Activated T-helper 2 cell treated with anti-CD3 and anti-CD28 coated beads, Interferon-gamma antibody, Interleukin-2, Interleukin-4, amounts not matched to agents 10 μg/mL and 5 μg/mL and 100 μg/mL, durations not matched to agents 14 hours and 24 hours and 36 hours (primary cell): ENCODE measurements around the gene ZNF428. TPM values are rescaled to one million over a fixed set of nuclear protein-coding genes. Genes with fewer than 3 reads are reported as not detected.
"Not testable (repeated sequence)": the region's sequence is repeated elsewhere in the genome, so short reads cannot be mapped to it uniquely, and the experiment has no call there.

Experiments
- DNase-seq: peaks from one replicate; pipeline ENCODE4 v3.0.0; 2021; ENCODE audit warnings: low spot score
- H3K27ac Mint-ChIP-seq: one replicate; pipeline ENCODE4 v1.8.0; 2021; ENCODE audit warnings: mixed read lengths
- H3K27me3 Mint-ChIP-seq: one replicate; pipeline ENCODE4 v1.8.0; 2021; ENCODE audit warnings: low read depth, mixed read lengths
- H3K36me3 Mint-ChIP-seq: one replicate; pipeline ENCODE4 v1.8.0; 2021; ENCODE audit warnings: low read depth, mixed read lengths
- H3K4me1 Mint-ChIP-seq: one replicate; pipeline ENCODE4 v1.8.0; 2021; ENCODE audit warnings: low read depth, mixed read lengths
- H3K4me3 Mint-ChIP-seq: one replicate; pipeline ENCODE4 v1.8.0; 2021; ENCODE audit warnings: low read depth, mild to moderate bottlenecking, moderate library complexity, mixed read lengths
- H3K9me3 Mint-ChIP-seq: one replicate; pipeline ENCODE4 v1.8.0; 2021; ENCODE audit warnings: mixed read lengths
- intact Hi-C: fragments of 100-400 bp; cut with micrococcal nuclease; formaldehyde crosslinking; loops from one replicate; pipeline ENCODE4 v1.15.1; 2023
- total RNA-seq: library from RNA; stranded (reverse); gene quantifications from 2 replicates; pipeline ENCODE4 v1.2.3, GENCODE V29; 2022

Gene ZNF428
- total RNA-seq, 1 donor from 2014 or later: 19.1 TPM

DNA sequence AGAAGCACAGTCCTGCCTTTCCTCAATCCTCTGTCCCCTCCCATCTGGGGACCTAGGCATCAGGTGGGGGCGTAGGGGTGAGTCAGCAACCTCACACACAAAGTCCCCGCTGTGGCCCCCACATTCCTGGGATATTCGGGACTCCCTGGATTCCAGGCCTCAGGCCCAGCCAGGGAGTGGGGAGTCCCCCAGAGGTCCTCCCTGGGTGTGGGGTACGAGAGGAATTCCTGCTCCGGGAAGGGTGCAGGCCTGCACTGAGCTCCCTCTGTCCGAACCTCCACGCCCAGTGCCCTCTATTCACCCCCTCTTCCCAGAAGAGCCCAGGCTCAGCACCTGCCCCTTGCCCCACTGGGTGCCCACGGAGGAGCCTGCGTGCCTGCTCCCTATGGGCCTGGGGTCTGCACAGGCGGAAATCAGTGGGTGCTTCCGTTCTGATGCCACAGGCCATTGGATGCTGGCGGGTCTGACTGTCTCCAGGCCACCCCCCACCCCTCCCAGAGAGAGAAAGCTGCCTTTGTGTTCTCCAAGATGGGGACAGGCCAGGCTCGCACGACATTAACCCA lies 16.8 kb upstream of the ZNF428 start:
- H3K36me3 Mint-ChIP-seq: no peaks in the 10 kb centered on the region
- peaks cover 8% of the 10 kb centered on the region for H3K4me1 Mint-ChIP-seq
- H3K9me3 Mint-ChIP-seq: no peaks in the 10 kb centered on the region
- peaks cover 43% of the 10 kb centered on the region for H3K27me3 Mint-ChIP-seq
- no peak overlapping the region for H3K27ac Mint-ChIP-seq
- intact Hi-C loops: no loop called here
- no peak overlapping the region for H3K4me3 Mint-ChIP-seq
- DNase-seq: no peak

DNA sequence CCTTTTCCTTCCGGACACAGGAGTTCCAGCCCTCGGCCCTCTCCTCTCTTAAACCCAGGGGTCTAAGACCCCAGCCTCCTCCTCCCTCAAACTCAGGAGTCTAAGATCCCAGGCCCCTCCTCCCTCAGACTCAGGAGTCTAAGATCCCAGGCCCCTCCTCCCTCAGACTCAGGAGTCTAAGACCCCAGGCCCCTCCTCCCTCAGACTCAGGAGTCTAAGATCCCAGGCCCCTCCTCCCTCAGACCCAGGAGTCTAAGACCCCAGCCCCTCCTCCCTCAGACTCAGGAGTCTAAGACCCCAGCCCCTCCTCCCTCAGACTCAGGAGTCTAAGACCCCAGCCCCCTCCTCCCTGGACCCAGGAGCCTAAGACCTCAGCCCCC lies 16.1 kb upstream of the ZNF428 start:
- intact Hi-C loops, H3K4me1 Mint-ChIP-seq, H3K27ac Mint-ChIP-seq, H3K36me3 Mint-ChIP-seq, H3K4me3 Mint-ChIP-seq, DNase-seq, H3K9me3 Mint-ChIP-seq: not testable (repeated sequence)
- H3K27me3 Mint-ChIP-seq: peaks cover 39% of the 10 kb centered on the region

- H3K27me3 Mint-ChIP-seq: peaks cover 35% of the 10 kb centered on the region
- no peak for DNase-seq
- no peak overlapping the region for H3K27ac Mint-ChIP-seq
- intact Hi-C loops: no loop called here
- no peak overlapping the region for H3K4me3 Mint-ChIP-seq
- no peaks in the 10 kb centered on the region for H3K9me3 Mint-ChIP-seq
- no peaks in the 10 kb centered on the region for H3K36me3 Mint-ChIP-seq
- peaks cover 6% of the 10 kb centered on the region for H3K4me1 Mint-ChIP-seq
Measured at GRCh38 chr19:43634872-43635560, 15.6 kb upstream of the ZNF428 start.

GRCh38 chr19:43634506-43634871 lies 15.1 kb upstream of the ZNF428 start:
- no peak overlapping the region for H3K27ac Mint-ChIP-seq
- no peaks in the 10 kb centered on the region for H3K36me3 Mint-ChIP-seq
- H3K9me3 Mint-ChIP-seq: no peaks in the 10 kb centered on the region
- H3K27me3 Mint-ChIP-seq: peaks cover 34% of the 10 kb centered on the region
- no peak for DNase-seq
- intact Hi-C loops: no loop called here
- no peak overlapping the region for H3K4me3 Mint-ChIP-seq
- H3K4me1 Mint-ChIP-seq: peaks cover 4% of the 10 kb centered on the region

- no peak for DNase-seq
- Mint-ChIP-seq H3K9me3 (no peaks in the 10 kb centered on the region), H3K27ac (no peak overlapping the region), H3K4me1 (peaks cover 3% of the 10 kb centered on the region), H3K36me3 (no peaks in the 10 kb centered on the region), H3K4me3 (no peak overlapping the region), H3K27me3 (peaks cover 32% of the 10 kb centered on the region)
- intact Hi-C loops: no loop called here
Measured at GRCh38 chr19:43634068-43634467, 14.6 kb upstream of the ZNF428 start.

GRCh38 chr19:43633520-43633919 lies 14.1 kb upstream of the ZNF428 start:
- intact Hi-C loops: no loop called here
- no peak for DNase-seq
- Mint-ChIP-seq H3K9me3 (no peaks in the 10 kb centered on the region), H3K36me3 (no peaks in the 10 kb centered on the region), H3K27ac (no peak overlapping the region), H3K4me1 (no peaks in the 10 kb centered on the region), H3K4me3 (no peak overlapping the region), H3K27me3 (peaks cover 27% of the 10 kb centered on the region)

DNA sequence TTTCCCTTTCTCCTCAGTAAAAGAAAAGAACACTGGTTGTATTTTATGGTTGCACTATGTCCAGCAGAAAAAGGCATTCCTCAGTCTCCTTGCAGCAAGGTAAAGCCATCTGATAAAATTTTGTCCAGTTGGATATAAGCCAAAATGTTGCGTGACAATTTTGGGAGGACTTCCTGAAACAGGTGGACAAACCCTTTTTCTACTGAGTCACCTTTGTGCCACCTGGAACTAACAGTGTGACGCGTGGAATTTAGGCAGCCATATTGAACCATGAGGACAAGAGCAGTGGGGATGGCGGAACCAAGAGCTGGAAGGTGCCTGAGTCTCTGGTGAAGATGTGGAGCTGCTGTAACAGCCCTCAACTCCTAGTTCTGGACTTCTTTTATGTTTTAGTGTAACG lies 12.1 kb upstream of the ZNF428 start:
- peaks cover 1% of the 10 kb centered on the region for H3K4me1 Mint-ChIP-seq
- intact Hi-C loops: no loop called here
- no peak overlapping the region for H3K27ac Mint-ChIP-seq
- no peaks in the 10 kb centered on the region for H3K9me3 Mint-ChIP-seq
- no peak overlapping the region for H3K4me3 Mint-ChIP-seq
- H3K27me3 Mint-ChIP-seq: peaks cover 17% of the 10 kb centered on the region
- DNase-seq: no peak
- no peaks in the 10 kb centered on the region for H3K36me3 Mint-ChIP-seq

- Mint-ChIP-seq H3K9me3 (no peaks in the 10 kb centered on the region), H3K4me3 (no peak overlapping the region), H3K36me3 (no peaks in the 10 kb centered on the region), H3K27me3 (peaks cover 14% of the 10 kb centered on the region), H3K27ac (no peak overlapping the region), H3K4me1 (peaks cover 10% of the 10 kb centered on the region)
- no peak for DNase-seq
- intact Hi-C loops: no loop called here
Measured at GRCh38 chr19:43628646-43629326, 9.4 kb upstream of the ZNF428 start.

DNA sequence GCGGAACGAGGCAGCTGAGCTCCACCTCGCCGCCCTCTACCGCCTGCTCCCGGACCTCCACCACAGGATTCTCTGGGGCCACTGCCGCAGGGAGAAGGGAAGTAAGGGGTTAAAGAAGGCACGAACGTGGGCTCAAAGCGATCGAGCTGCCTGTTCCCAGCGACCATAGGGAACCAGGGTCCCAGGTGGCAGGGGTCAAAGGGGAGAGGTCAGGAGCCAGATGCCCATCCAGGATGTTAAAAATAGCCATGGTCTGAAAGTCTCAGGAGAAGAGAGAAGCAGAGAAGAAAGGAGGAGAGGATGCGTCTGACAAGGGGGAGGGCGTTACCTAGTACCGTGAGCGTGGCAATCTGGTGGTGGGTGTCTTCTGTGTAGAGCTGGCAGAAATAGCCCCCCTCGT lies 7.4 kb upstream of the ZNF428 start:
- H3K36me3 Mint-ChIP-seq: no peaks in the 10 kb centered on the region
- intact Hi-C loops: no loop called here
- H3K27ac Mint-ChIP-seq: no peak overlapping the region

GRCh38 chr19:43625918-43626579 lies 6.6 kb upstream of the ZNF428 start:
- no peak overlapping the region for H3K27ac Mint-ChIP-seq
- no peak for DNase-seq
- H3K4me1 Mint-ChIP-seq: peaks cover 11% of the 10 kb centered on the region
- H3K27me3 Mint-ChIP-seq: peaks cover 5% of the 10 kb centered on the region
- intact Hi-C loops: no loop called here
- no peaks in the 10 kb centered on the region for H3K9me3 Mint-ChIP-seq
- H3K36me3 Mint-ChIP-seq: no peaks in the 10 kb centered on the region
- no peak overlapping the region for H3K4me3 Mint-ChIP-seq

More for the DNA sequence above, 7.4 kb upstream of the ZNF428 start:
- Mint-ChIP-seq H3K27me3 (peaks cover 5% of the 10 kb centered on the region), H3K9me3 (no peaks in the 10 kb centered on the region), H3K4me3 (no peak overlapping the region), H3K4me1 (peaks cover 10% of the 10 kb centered on the region)
- DNase-seq: no peak

DNA sequence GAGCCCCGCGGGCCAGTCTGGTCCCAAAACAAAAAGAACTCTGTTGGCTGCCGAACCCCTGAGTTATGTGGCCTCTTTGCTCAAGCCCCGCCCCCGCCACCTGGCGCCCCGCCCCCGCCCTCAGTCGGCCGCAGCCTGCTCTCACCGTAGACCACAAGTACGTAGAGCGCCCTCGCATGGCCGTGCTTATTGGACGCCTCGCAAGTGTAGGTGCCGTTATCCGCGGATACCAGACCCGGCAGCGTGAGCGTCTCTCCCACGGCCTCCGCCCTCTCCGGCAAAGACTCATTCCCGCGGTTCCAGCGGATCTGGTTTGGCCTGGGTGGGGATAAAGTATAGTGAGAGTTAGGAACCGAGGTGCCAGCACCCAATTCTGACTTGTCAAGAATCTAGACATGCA lies 5.5 kb upstream of the ZNF428 start:
- H3K27ac Mint-ChIP-seq: no peak overlapping the region
- no peak overlapping the region for H3K4me3 Mint-ChIP-seq

DNA sequence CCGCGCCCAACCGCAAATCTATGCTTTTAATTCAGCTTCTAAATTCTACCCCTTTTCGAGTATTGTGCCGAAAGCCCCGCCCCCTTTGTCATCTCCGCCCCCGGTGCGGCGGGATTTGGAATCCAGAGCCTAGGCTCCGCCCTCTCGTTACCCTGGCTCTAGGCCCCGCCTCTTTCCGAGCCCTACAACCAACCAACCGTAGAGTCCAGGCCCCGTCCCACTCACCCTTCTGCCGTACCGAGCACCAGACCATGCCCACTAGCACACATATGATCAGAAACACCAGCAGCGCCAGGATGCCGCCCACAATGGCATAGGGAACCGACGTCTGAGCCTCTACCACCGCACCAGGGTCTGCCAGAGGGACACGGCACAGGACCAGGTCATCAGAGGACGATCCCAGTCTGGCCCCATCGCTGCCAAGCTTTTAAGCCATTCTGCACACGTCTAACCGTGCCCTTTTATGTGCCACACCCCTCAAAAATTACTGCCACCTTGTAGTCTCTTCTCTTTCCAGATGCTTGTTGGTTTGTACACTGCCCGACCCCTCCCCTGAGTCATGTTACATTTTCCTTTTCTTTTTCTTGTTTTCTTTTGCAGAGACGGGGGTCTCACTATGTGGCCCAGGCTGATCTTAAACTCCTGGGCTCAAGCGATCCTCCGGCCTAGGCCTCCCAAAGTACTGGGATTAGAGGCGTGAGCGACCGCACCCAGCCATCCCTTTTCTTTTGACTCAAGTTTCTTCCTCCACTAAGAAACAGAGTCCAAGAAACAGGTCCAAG lies 4.7 kb upstream of the ZNF428 start:
- Mint-ChIP-seq H3K9me3 (no peaks in the 10 kb centered on the region), H3K4me3 (no peak overlapping the region), H3K27ac (no peak overlapping the region), H3K4me1 (peaks cover 23% of the 10 kb centered on the region), H3K27me3 (peaks cover 5% of the 10 kb centered on the region), H3K36me3 (no peaks in the 10 kb centered on the region)
- intact Hi-C loops: no loop called here
- DNase-seq: no peak

More for the DNA sequence above, 5.5 kb upstream of the ZNF428 start:
- peak; percentile 78 for DNase-seq
- no peaks in the 10 kb centered on the region for H3K9me3 Mint-ChIP-seq
- peaks cover 22% of the 10 kb centered on the region for H3K4me1 Mint-ChIP-seq
- H3K27me3 Mint-ChIP-seq: peaks cover 5% of the 10 kb centered on the region
- H3K36me3 Mint-ChIP-seq: no peaks in the 10 kb centered on the region
- intact Hi-C loops: no loop called here
